H1 (cell line): ENCODE measurements around the gene SLC5A9.

Experiments
- BRCA1 ChIP-seq: IDR thresholded peaks from 2 replicates; pipeline ENCODE4 v1.6.1; 2012; ENCODE audit warnings: low read depth, low read length, improper control_type of control experiment
- CTCF ChIP-seq, 3 experiments: IDR thresholded peaks; 1 replicate in 2 of 3; 2 replicates in 1 of 3; pipeline versions ENCODE4 v1.5.1 to v1.6.1; 2011; ENCODE audit warnings: low read length in 3 of 3, mild to moderate bottlenecking in 3 of 3, inconsistent platforms in 2 of 3, low read depth in 1 of 3, moderate library complexity in 1 of 3; ENCODE audit not compliant: insufficient read depth in 1 of 3; ENCODE audit errors: control extremely low read depth in 1 of 3
- EP300 ChIP-seq, 2 experiments: IDR thresholded peaks; 1 replicate in 1 of 2; 2 replicates in 1 of 2; pipeline ENCODE4 v1.6.1; 2011 to 2012; ENCODE audit warnings: low read depth in 2 of 2, low read length in 2 of 2, mild to moderate bottlenecking in 2 of 2, borderline replicate concordance in 1 of 2, inconsistent platforms in 1 of 2, moderate library complexity in 1 of 2
- HDAC2 ChIP-seq, 2 experiments: fragments of 300-600 bp in 1 of 2; sonication (generic) in 1 of 2; IDR thresholded peaks; 2 replicates each; pipeline ENCODE4 v1.6.1; 2011 to 2012; ENCODE audit warnings: low read depth in 2 of 2, low read length in 2 of 2, mild to moderate bottlenecking in 2 of 2, moderate library complexity in 2 of 2, borderline replicate concordance in 1 of 2, inconsistent platforms in 1 of 2
- HDAC6 ChIP-seq: IDR thresholded peaks from one replicate; pipeline ENCODE4 v1.7.1; 2012; ENCODE audit warnings: low read depth, mild to moderate bottlenecking, inconsistent platforms, low read length, moderate library complexity
- POLR2A ChIP-seq, 2 experiments: IDR thresholded peaks; 1 replicate in 1 of 2; 2 replicates in 1 of 2; pipeline ENCODE4 v1.6.1; 2011; ENCODE audit warnings: low read depth in 2 of 2, low read length in 2 of 2, mild to moderate bottlenecking in 2 of 2; ENCODE audit errors: control extremely low read depth in 1 of 2
- POLR2AphosphoS5 ChIP-seq: IDR thresholded peaks from 2 replicates; pipeline ENCODE4 v1.6.1; 2011; ENCODE audit warnings: low read depth, low read length
- RAD21 ChIP-seq, 2 experiments: IDR thresholded peaks in 1 of 2; conservative IDR thresholded peaks in 1 of 2; 2 replicates each; pipeline ENCODE4 v1.6.1; 2011; ENCODE audit warnings: low read depth in 2 of 2, low read length in 2 of 2, improper control_type of control experiment in 1 of 2, inconsistent platforms in 1 of 2, mild to moderate bottlenecking in 1 of 2, moderate library complexity in 1 of 2
- RBBP5 ChIP-seq: IDR thresholded peaks from 2 replicates; pipeline ENCODE4 v1.7.1; 2012; ENCODE audit warnings: low read depth, mild to moderate bottlenecking, inconsistent platforms, low read length, moderate library complexity, borderline replicate concordance
- SIX5 ChIP-seq: IDR thresholded peaks from 2 replicates; pipeline ENCODE4 v1.6.1; 2011; ENCODE audit warnings: mild to moderate bottlenecking, low read depth, low read length
- SP1 ChIP-seq: IDR thresholded peaks from 2 replicates; pipeline ENCODE4 v1.6.1; 2011; ENCODE audit warnings: low read depth, low read length
- SRF ChIP-seq: IDR thresholded peaks from 2 replicates; pipeline ENCODE4 v1.6.1; 2011; ENCODE audit warnings: mild to moderate bottlenecking, low read depth, low read length, moderate library complexity
- TEAD4 ChIP-seq: IDR thresholded peaks from 2 replicates; pipeline ENCODE4 v1.6.1; 2012; ENCODE audit warnings: low read depth, low read length, inconsistent platforms, mixed read lengths
- TF ChIP-seq, protein P1 (sequence below): IDR thresholded peaks from 2 replicates; pipeline ENCODE4 v1.6.1; 2011; ENCODE audit warnings: low read length, improper control_type of control experiment

- TF ChIP-seq SIX5 = no peak
- TF ChIP-seq RBBP5 = no peak
- TF ChIP-seq SP1 = no peak
- TF ChIP-seq POLR2A (IDR thresholded peaks at IDR 0.05; ENCODE audit: control extremely low read depth in 1 of 2, low read depth in 2 of 2, low read length in 2 of 2) = no peak
- no peak for TF ChIP-seq CTCF (IDR thresholded peaks at IDR 0.05; ENCODE audit: control extremely low read depth in 1 of 3, insufficient read depth in 1 of 3, low read depth in 1 of 3, low read length in 3 of 3)
- no peak for TF ChIP-seq EP300 (IDR thresholded peaks at IDR 0.05; ENCODE audit: borderline replicate concordance in 1 of 2, low read depth in 2 of 2, low read length in 2 of 2)
- no peak for TF ChIP-seq RAD21 (IDR thresholded peaks at IDR 0.05 in 1 of 2, conservative IDR thresholded peaks at IDR 0.05 in 1 of 2; ENCODE audit: low read depth in 2 of 2, low read length in 2 of 2)
- no peak for TF ChIP-seq SRF
- no peak for TF ChIP-seq BRCA1
- TF ChIP-seq, protein P1, sequence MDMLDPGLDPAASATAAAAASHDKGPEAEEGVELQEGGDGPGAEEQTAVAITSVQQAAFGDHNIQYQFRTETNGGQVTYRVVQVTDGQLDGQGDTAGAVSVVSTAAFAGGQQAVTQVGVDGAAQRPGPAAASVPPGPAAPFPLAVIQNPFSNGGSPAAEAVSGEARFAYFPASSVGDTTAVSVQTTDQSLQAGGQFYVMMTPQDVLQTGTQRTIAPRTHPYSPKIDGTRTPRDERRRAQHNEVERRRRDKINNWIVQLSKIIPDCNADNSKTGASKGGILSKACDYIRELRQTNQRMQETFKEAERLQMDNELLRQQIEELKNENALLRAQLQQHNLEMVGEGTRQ = no peak
- no peak for TF ChIP-seq POLR2AphosphoS5
- no peak for TF ChIP-seq HDAC2 (IDR thresholded peaks at IDR 0.05; ENCODE audit: borderline replicate concordance in 1 of 2, low read depth in 2 of 2, low read length in 2 of 2)
- TF ChIP-seq TEAD4 = no peak
- TF ChIP-seq HDAC6 = no peak
Observed at GRCh38 chr1:48251821-48252220, 29.3 kb downstream of the SLC5A9 start.
